GM19238 (cell line): ENCODE results near the gene HCFC2.
"Not testable (repeated sequence)": the region's sequence is repeated elsewhere in the genome, so short reads cannot be mapped to it uniquely, and the experiment has no call there.

ENCODE experiments used
- DNase-seq: peaks from one replicate; pipeline ENCODE4 v3.0.0; 2011; ENCODE audit warnings: low spot score; ENCODE audit not compliant: insufficient read length

The HCFC2 gene

GRCh38 chr12:104064031-104064841, at the start of gene HCFC2:
HCFC2 (plus strand) TSS chr12:104064531; CDS start chr12:104064561, 30 bp downstream.
- DNase-seq, result peak; percentile 98

- not testable (repeated sequence) for DNase-seq
These were observed 42.5 kb upstream of the HCFC2 start for GRCh38 chr12:104021862-104022261.

DNA sequence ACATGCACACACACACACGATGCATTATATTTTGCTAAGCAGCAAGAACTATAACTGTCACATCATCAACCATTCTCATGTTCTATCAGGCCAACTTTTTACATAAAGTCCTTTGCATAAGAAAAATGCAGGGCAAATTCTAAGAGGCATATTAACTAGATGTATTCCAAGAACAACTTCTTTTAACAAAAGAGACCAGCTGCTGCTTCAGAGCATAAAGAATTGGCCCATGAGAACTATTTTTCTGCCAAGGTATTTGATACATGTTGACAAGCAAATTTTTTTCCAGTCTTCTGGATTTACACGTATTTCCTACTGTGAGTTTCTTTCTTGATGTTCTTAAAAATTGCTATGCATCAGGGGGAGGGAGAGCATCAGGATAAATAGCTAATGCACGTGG, 41.5 kb upstream of the HCFC2 start:
- no peak for DNase-seq

DNA sequence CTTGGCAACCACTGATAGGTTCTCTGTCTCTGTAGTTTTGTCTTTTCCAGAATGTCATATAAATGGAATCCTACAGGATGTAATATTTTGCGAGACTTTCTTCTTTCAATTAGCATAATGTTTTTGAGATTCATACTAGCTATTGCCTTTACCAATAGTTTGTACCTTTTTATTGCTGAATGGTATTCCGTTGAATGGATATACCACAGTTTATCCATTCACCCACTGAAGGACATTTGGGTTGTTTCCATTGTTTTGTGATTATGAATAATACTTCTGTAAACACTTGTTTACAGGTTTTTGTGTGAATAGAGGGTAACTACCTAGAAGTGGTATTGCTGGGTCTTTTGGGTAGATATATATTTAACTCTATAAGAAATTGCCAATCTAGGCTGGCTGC, 40.6 kb upstream of the HCFC2 start:
- no peak for DNase-seq

DNA sequence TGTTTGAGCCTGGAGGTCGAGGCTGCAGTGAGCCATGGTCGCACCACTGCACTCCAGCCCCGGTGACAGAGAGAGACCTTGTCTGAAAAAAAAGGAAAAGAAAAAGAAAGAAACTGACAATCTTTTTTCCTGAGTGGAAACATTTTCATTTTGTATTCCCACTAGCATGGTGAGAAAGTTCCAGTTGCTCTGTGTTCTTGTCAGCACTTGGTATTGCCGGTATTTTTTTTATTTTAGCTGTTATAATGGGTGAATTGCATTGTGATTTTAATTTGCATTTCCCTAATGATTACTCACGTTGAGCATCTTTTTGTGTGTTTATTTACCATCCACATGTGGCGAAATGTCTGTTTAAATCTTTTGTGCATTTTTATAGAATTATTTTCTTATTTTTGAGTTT, 40.0 kb upstream of the HCFC2 start:
- no peak for DNase-seq

- DNase-seq, result no peak
These were observed 38.6 kb upstream of the HCFC2 start for GRCh38 chr12:104025771-104026170.

- no peak for DNase-seq
These were observed 37.3 kb upstream of the HCFC2 start for GRCh38 chr12:104026841-104027599.

DNA sequence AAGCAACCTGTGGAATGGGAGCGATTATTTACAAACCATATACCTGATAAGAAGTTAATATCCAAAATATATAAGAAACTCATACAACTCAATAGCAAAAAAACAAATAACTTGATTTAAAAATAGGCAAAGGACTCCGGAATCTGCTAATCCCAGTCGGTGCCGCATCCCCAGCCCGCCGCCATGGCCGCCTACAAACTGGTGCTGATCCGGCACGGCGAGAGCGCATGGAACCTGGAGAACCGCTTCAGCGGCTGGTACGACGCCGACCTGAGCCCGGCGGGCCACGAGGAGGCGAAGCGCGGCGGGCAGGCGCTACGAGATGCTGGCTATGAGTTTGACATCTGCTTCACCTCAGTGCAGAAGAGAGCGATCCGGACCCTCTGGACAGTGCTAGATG, 33.7 kb upstream of the HCFC2 start:
- DNase-seq, result not testable (repeated sequence)

DNA sequence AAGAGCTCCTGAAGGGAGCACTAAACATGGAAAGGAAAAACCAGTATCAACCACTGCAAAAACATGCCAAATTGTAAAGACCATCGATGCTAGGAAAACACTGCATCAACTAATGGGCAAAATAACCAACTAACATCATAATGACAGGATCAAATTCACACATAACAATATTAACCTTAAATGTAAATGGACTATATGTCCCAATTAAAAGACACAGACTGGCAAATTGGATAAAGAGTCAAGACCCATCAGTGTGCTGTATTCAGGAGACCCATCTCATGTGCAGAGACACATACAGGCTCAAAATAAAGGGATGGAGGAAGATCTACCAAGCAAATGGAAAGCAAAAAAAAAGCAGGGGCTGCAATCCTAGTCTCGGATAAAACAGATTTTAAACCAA, 28.2 kb upstream of the HCFC2 start:
- not testable (repeated sequence) for DNase-seq

GRCh38 chr12:104039769-104040168, 24.6 kb upstream of the HCFC2 start:
- DNase-seq, result not testable (repeated sequence)

DNA sequence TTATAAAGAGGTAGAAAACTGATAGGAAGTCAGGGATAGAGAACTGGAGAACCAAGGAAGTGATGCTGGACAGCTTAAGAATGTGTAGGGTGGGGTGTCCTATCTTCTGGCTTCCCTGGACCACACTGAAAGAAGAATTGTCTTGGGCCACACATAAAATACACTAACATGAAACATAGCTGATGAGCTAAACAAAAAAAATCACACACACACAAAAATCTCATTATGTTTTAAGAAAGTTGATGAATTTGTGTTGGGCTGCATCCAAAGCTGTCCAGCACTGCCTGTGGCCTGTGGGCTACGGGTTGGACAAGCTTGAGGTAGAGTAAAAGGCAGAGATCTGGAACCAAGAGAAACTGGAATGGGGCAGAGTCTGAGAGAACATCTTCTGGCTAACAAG, 21.8 kb upstream of the HCFC2 start:
- DNase-seq, result no peak

DNA sequence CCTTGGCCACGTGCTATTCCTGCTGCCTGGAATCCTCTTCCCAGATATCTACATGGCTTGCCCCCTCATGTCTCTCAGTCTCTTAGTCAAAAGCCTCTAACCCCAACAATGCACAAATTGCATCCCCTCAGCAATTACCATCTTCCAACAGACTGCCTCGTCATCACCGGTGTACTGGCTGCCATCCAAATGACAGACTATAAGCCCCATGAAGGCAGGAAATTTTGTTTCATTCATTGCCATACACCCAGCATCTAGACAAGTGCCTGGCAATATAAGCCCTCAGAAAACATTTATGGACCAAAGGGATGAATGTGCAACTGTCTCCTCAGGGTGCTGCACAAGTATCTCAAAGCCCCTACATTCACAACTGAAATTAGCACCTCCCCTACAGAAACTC, 20.2 kb upstream of the HCFC2 start:
- DNase-seq, result no peak

DNA sequence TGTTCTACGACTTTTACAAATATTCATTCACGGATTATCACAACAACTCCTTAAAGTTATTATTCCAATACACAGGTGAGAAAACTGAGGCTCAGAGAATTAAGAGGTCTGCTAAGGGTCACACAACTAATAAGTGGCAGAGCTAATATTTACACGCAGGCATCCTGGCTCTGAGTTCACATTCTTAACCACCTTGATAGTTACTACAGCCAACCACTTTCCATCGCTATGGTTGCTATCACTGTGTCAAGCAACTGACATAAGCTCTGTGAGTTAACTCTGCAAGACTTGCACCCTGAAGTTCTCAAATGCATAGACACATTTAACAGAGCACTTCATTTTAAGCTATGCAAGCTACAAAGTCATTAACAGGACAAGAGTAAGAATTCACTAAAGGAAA, 18.0 kb upstream of the HCFC2 start:
- no peak for DNase-seq

- no peak for DNase-seq
These were observed 16.2 kb upstream of the HCFC2 start for GRCh38 chr12:104048162-104048561.

GRCh38 chr12:104048811-104049210, 15.5 kb upstream of the HCFC2 start:
- no peak for DNase-seq

DNA sequence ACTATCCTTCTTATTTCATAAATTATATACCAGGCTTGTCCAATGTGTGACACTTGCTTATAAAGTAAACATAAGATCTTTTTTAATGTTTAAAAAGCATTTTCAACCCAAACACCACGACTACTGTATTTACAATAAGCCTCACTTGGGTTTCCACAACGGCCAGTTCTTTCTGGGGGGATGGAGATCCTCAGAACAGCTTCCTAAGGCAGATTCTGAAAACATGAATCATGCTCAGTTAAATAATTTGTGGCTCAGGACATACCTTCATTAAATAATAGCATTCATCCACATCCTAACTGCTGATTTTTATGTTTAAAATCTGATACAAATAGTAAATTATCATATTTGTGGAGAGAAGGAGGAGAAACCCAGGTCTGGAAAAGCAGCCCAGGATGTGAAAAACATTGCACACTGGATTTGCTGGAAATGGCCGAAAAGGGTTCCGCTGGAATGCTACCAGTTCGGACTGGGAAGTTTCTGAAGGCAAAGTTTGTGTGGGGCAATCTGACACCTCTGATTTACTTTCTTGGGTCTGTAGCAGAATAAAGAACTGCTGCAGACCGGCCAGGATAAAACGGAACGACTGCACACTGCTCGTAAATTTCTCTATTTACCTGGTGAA, 14.9 kb upstream of the HCFC2 start:
- DNase-seq, result no peak

- DNase-seq, result no peak
These were observed 14.4 kb upstream of the HCFC2 start, which contains the start of gene GLT8D2 for GRCh38 chr12:104049903-104050356. GLT8D2 (minus strand) TSS chr12:104050187; CDS start chr12:104019648, 30,539 bp downstream.

- DNase-seq, result no peak
These were observed 13.9 kb upstream of the HCFC2 start for GRCh38 chr12:104050436-104050835.

DNA sequence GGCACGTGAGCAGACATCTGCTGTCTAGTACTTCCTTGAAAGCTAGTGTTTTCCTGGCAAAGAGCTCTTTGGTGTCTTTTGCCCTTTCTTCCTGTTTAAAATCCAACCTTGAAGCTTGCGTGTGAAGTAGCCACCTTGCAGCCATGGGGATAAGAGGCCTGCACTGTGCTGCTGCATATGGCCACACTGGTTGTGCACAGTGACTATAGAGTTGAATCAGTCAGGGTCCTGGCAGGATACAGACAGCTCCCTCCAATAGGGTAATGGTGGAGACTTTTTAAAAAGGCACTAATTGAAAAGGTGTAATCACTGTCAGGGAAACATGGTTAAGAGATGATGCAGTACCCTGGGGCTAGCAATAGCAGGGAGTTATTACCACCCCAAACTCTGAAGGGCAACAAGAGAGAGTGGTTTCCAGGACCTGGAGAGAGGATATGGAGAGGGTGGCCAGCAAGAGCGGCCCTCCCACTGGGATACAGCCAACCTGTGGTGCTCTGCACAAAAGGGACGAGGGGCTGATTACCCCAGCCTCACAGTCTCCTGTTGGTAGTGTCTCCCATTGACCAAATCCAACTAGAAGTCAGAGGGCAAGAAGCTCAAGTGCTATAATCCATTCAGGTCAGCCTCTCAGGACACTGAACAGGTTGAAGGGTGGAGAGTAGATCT, 9.5 kb upstream of the HCFC2 start:
- no peak for DNase-seq

DNA sequence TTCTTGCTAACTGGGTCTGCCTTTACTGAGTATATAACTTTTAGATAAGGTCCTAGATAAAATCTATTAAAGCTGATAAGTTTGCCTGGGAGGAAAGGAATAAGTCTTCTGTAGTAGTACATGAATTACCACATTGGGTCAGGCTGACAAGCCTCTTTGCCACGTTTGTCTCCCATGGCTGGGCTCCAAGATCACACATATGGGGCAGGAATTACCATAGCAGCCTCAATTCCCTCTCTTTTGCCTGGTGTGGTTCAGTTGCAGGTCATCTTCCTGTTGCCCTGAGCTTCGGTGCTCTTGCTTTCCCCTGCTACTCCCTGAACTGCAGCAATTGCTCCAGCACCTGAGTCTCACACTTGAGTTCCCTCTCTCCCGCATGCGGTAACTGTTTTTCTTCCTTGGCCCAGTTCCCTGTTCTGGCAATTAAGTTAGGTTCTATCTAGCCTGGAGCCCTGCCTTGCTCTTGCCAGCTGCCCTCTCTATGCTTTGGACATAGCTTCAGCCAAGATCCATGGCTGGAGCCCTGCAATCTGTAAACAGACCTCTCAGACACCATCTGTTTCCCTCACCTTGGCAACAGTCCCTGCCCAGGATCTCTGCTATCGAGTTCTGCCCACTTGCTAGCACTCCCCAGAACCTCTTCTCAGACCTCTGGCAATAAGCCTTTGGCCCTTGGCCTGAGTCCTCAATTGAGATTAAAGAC, 8.5 kb upstream of the HCFC2 start:
- no peak for DNase-seq
